GM23248 (cell line): ENCODE data around the gene FAM114A1.

Source experiments
- EZH2 ChIP-seq: fragments of 200-600 bp; sonication (generic); IDR thresholded peaks from 2 replicates; pipeline ENCODE4 v1.6.1; 2018; ENCODE audit warnings: antibody characterized with exemption, mild to moderate bottlenecking; ENCODE audit not compliant: insufficient read depth, poor library complexity, severe bottlenecking
- EZH2phosphoT487 ChIP-seq: fragments of 200-600 bp; sonication (generic); IDR thresholded peaks from 2 replicates; pipeline ENCODE4 v1.6.1; 2018; ENCODE audit warnings: antibody characterized with exemption, moderate library complexity, mild to moderate bottlenecking, low read depth; ENCODE audit not compliant: insufficient read depth

DNA sequence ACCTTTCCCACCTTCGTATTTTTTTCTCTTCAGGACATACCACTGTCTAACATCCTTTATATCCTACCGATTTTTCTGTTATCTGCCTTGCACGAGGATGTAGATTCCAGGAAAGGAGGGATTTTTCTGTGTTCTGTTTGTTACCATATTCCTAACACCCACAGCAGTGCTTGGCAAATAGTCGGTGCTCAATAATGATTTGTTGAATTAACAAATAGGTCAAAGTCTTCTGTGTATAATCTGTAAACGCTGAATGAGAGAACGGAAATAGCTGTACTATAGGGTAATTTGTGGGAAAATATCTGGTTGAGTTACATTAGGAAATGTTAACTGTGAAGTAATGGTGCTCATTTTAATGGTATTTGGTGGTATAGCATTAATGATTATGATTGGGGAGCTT, 83.1 kb downstream of the FAM114A1 start:
- TF ChIP-seq EZH2 (no peak), EZH2phosphoT487 (no peak)
